HepG2 (cell line): Measurements from ENCODE around the gene TEDC1. TPM values are rescaled to one million over a fixed set of nuclear protein-coding genes. Genes with fewer than 3 reads are reported as not detected.
A peak's percentile ranks its signal among the peaks of the same experiment; 100 is the strongest.

Experiments used
- AGO2 ChIP-seq: fragments of 200-400 bp; formaldehyde crosslinking; optimal IDR thresholded peaks from 2 replicates; pipeline ENCODE3; 2017; ENCODE audit warnings: mild to moderate bottlenecking, low read depth, low read length, moderate library complexity
- ATAD3A ChIP-seq: sonication (generic); formaldehyde crosslinking; IDR thresholded peaks from 2 replicates; pipeline ENCODE4 v1.4.0; 2020; ENCODE audit warnings: missing genetic modification reagents
- FOSL1 ChIP-seq: sonication (generic); formaldehyde crosslinking; IDR thresholded peaks from 2 replicates; pipeline ENCODE4 v1.9.0; 2021; ENCODE audit warnings: missing genetic modification reagents, borderline replicate concordance
- RBFOX2 ChIP-seq: fragments of 200-400 bp; formaldehyde crosslinking; IDR thresholded peaks from 2 replicates; pipeline ENCODE4 v1.6.1; 2017; ENCODE audit warnings: low read depth, mild to moderate bottlenecking, low read length
- SAP130 ChIP-seq: IDR thresholded peaks from 2 replicates; pipeline ENCODE4 v1.6.1; 2016; ENCODE audit warnings: low read depth
- SYNCRIP ChIP-seq: fragments of 200-400 bp; formaldehyde crosslinking; IDR thresholded peaks from 2 replicates; pipeline ENCODE4 v1.6.1; 2018; ENCODE audit warnings: mild to moderate bottlenecking, low read depth, low read length; ENCODE audit not compliant: insufficient read depth
- WIZ ChIP-seq: sonication (generic); formaldehyde crosslinking; IDR thresholded peaks from 2 replicates; pipeline ENCODE4 v1.5.1; 2020; ENCODE audit warnings: mild to moderate bottlenecking, missing genetic modification reagents
- ZC3H13 ChIP-seq: sonication (generic); formaldehyde crosslinking; IDR thresholded peaks from 2 replicates; pipeline ENCODE4 v1.8.1; 2023; ENCODE audit warnings: mild to moderate bottlenecking, missing genetic modification reagents, moderate library complexity
- ZKSCAN8 ChIP-seq: IDR thresholded peaks from 2 replicates; pipeline ENCODE4 v1.6.1; 2016; ENCODE audit warnings: borderline replicate concordance, missing genetic modification reagents, missing compliant biosample characterization
- ZNF343 ChIP-seq: sonication (generic); formaldehyde crosslinking; IDR thresholded peaks from 2 replicates; pipeline ENCODE4 v1.4.0; 2020; ENCODE audit warnings: mild to moderate bottlenecking, missing genetic modification reagents
- ZNF383 ChIP-seq: sonication (generic); formaldehyde crosslinking; IDR thresholded peaks from 2 replicates; pipeline ENCODE4 v1.4.0; 2020; ENCODE audit warnings: missing genetic modification reagents, mild to moderate bottlenecking, borderline replicate concordance
- ZNF44 ChIP-seq: sonication (generic); formaldehyde crosslinking; IDR thresholded peaks from 2 replicates; pipeline ENCODE4 v1.5.1; 2020; ENCODE audit warnings: mild to moderate bottlenecking, missing genetic modification reagents
- ZNF567 ChIP-seq: sonication (generic); formaldehyde crosslinking; IDR thresholded peaks from 2 replicates; pipeline ENCODE4 v1.8.1; 2023; ENCODE audit warnings: mild to moderate bottlenecking, missing genetic modification reagents, borderline replicate concordance
- ZNF569 ChIP-seq: sonication (generic); formaldehyde crosslinking; IDR thresholded peaks from 2 replicates; pipeline ENCODE4 v1.5.0; 2020; ENCODE audit warnings: mild to moderate bottlenecking, missing genetic modification reagents, moderate library complexity, borderline replicate concordance
- ZNF644 ChIP-seq: IDR thresholded peaks from 2 replicates; pipeline ENCODE4 v1.6.1; 2016; ENCODE audit warnings: low read depth
- ZZZ3 ChIP-seq: sonication (generic); formaldehyde crosslinking; IDR thresholded peaks from 2 replicates; pipeline ENCODE4 v1.4.0; 2020; ENCODE audit warnings: missing genetic modification reagents, mild to moderate bottlenecking, borderline replicate concordance
- polyA plus RNA-seq, 8 experiments: library from polyadenylated mRNA; depleted of rRNA in 3 of 8; stranded (reverse) in 7 of 8; unstranded in 1 of 8; fragments of >200 nt; fragmentation: Illumina TruSeq in 4 of 8; extraction: Trizol in 4 of 8; gene quantifications; 2 replicates each; pipeline versions ENCODE4 v1.2.1 to v1.2.3, GENCODE V29; 2011 to 2016; ENCODE audit warnings: low read depth in 4 of 8, missing spikeins in 1 of 8, mixed read lengths in 1 of 8; ENCODE audit not compliant: insufficient read depth in 1 of 8
- total RNA-seq, 5 experiments: library from RNA; depleted of rRNA; stranded (reverse); fragments of >200 nt; fragmentation: Illumina TruSeq; extraction: Trizol; gene quantifications; 2 replicates each; pipeline ENCODE4 v1.2.3, GENCODE V29; 2016; ENCODE audit warnings: low read depth in 1 of 5
- TF ChIP-seq, protein P1 (sequence below): sonication (generic); formaldehyde crosslinking; IDR thresholded peaks from 2 replicates; pipeline ENCODE4 v1.8.0; 2022; ENCODE audit warnings: mild to moderate bottlenecking, missing genetic modification reagents
- TF ChIP-seq, protein P2 (sequence below): sonication (generic); formaldehyde crosslinking; IDR thresholded peaks from 2 replicates; pipeline ENCODE4 v1.4.0; 2020; ENCODE audit warnings: missing genetic modification reagents, low read depth, mild to moderate bottlenecking, borderline replicate concordance
- TF ChIP-seq, protein P3 (sequence below): IDR thresholded peaks from 2 replicates; pipeline ENCODE4 v1.6.1; 2012; ENCODE audit warnings: inconsistent platforms
- TF ChIP-seq, protein P4 (sequence below): sonication (generic); formaldehyde crosslinking; IDR thresholded peaks from 2 replicates; pipeline ENCODE4 v1.9.0; 2022; ENCODE audit warnings: low read depth, missing genetic modification reagents
- TF ChIP-seq, protein P5 (sequence below): sonication (generic); formaldehyde crosslinking; IDR thresholded peaks from 2 replicates; pipeline ENCODE4 v1.8.0; 2022; ENCODE audit warnings: low read depth, missing genetic modification reagents
- TF ChIP-seq, protein P6 (sequence below): sonication (generic); formaldehyde crosslinking; IDR thresholded peaks from 2 replicates; pipeline ENCODE4 v1.5.1; 2020; ENCODE audit warnings: mild to moderate bottlenecking, moderate library complexity, missing genetic modification reagents

The TEDC1 gene
- total and polyA plus RNA-seq, 2 of the 13 experiments (the other 11 are each of a cell fraction or from before 2014, with no cell fraction given) = 5.7 to 27.4 TPM

DNA sequence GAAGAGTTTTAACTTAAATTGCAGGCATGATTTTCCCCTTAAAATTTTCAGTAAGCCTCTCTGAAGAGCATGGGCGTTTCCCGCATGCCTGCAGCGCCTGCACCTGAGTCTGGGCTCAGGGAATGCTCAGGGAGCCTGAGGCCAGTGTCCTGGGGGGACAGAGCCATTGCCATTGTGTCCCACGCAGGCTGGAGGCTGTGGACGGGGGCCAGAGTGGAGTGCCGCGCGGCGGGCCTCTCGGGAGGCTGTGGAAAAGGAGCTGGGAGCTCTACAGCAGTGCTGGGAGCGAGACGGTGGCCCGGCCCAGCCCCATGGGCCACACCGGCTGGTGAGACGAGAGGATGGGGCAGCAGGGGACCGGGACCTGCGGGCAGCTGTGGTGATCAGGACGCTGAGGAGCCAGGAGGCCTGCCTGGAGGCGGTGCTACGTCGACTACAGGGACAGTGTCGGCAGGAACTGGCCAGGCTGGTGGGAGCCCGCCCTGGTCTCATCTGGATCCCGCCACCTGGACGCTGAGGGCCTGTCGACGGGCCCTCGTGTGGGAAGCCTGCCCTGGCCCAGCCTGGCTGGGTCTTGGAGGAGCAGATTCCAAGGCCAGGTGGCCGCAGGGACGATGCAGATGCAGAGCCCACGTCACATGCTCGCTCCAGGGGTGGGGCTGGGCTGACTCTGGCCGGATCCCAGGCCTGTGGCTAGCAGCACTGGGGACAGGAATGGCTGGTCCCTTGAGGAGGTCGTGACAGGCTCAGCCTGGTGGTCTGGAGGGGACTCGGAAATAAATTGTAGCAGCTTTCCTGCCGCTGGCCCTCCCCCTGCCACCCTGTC, 7.6 kb downstream of the TEDC1 start (continued):
- TF ChIP-seq, protein P1, sequence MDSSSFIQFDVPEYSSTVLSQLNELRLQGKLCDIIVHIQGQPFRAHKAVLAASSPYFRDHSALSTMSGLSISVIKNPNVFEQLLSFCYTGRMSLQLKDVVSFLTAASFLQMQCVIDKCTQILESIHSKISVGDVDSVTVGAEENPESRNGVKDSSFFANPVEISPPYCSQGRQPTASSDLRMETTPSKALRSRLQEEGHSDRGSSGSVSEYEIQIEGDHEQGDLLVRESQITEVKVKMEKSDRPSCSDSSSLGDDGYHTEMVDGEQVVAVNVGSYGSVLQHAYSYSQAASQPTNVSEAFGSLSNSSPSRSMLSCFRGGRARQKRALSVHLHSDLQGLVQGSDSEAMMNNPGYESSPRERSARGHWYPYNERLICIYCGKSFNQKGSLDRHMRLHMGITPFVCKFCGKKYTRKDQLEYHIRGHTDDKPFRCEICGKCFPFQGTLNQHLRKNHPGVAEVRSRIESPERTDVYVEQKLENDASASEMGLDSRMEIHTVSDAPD (CRISPR knock-in tag) = peak; percentile 24; the same call in 1 of the 2 replicates
- TF ChIP-seq WIZ (no peak), ZNF567 (CRISPR knock-in tag) (0 out of 2 replicates have a peak, but pooled peaks have one; percentile 17), SYNCRIP (no peak), ZNF44 (CRISPR knock-in tag) (no peak), AGO2 (peak; percentile 69), ZKSCAN8 (CRISPR knock-in tag) (no peak), ZNF569 (no peak), ZNF383 (CRISPR knock-in tag) (no peak), RBFOX2 (peak; percentile 66), ZNF644 (CRISPR knock-in tag) (no peak), FOSL1 (no peak), ZNF343 (CRISPR knock-in tag) (peak; percentile 34; the same call in 1 of the 2 replicates), ZC3H13 (CRISPR knock-in tag) (no peak), ZZZ3 (no peak), ATAD3A (CRISPR knock-in tag) (no peak), SAP130 (CRISPR knock-in tag) (no peak)
- TF ChIP-seq, protein P2, sequence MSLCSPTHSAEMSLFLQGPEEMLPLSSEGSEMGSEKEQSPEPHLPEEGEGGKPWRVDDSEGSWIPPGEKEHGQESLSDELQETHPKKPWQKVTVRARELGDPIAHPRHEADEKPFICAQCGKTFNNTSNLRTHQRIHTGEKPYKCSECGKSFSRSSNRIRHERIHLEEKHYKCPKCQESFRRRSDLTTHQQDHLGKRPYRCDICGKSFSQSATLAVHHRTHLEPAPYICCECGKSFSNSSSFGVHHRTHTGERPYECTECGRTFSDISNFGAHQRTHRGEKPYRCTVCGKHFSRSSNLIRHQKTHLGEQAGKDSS = no peak
- TF ChIP-seq, protein P3, sequence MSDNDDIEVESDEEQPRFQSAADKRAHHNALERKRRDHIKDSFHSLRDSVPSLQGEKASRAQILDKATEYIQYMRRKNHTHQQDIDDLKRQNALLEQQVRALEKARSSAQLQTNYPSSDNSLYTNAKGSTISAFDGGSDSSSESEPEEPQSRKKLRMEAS = no peak; the same call in 1 of the 2 replicates
- TF ChIP-seq, protein P4, sequence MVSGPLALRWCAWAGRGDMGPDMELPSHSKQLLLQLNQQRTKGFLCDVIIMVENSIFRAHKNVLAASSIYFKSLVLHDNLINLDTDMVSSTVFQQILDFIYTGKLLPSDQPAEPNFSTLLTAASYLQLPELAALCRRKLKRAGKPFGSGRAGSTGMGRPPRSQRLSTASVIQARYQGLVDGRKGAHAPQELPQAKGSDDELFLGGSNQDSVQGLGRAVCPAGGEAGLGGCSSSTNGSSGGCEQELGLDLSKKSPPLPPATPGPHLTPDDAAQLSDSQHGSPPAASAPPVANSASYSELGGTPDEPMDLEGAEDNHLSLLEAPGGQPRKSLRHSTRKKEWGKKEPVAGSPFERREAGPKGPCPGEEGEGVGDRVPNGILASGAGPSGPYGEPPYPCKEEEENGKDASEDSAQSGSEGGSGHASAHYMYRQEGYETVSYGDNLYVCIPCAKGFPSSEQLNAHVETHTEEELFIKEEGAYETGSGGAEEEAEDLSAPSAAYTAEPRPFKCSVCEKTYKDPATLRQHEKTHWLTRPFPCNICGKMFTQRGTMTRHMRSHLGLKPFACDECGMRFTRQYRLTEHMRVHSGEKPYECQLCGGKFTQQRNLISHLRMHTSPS (CRISPR knock-in tag) = no peak
- TF ChIP-seq, protein P5, sequence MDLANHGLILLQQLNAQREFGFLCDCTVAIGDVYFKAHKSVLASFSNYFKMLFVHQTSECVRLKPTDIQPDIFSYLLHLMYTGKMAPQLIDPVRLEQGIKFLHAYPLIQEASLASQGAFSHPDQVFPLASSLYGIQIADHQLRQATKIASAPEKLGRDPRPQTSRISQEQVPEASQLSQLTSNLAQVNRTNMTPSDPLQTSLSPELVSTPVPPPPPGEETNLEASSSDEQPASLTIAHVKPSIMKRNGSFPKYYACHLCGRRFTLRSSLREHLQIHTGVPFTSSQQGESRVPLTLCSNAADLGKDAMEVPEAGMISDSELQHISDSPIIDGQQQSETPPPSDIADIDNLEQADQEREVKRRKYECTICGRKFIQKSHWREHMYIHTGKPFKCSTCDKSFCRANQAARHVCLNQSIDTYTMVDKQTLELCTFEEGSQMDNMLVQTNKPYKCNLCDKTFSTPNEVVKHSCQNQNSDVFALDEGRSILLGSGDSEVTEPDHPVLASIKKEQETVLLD (CRISPR knock-in tag) = no peak
- TF ChIP-seq, protein P6, sequence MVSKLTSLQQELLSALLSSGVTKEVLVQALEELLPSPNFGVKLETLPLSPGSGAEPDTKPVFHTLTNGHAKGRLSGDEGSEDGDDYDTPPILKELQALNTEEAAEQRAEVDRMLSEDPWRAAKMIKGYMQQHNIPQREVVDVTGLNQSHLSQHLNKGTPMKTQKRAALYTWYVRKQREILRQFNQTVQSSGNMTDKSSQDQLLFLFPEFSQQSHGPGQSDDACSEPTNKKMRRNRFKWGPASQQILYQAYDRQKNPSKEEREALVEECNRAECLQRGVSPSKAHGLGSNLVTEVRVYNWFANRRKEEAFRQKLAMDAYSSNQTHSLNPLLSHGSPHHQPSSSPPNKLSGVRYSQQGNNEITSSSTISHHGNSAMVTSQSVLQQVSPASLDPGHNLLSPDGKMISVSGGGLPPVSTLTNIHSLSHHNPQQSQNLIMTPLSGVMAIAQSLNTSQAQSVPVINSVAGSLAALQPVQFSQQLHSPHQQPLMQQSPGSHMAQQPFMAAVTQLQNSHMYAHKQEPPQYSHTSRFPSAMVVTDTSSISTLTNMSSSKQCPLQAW (CRISPR knock-in tag) = no peak
